ENCODE results near the gene PLVAP. TPM values are rescaled to one million over a fixed set of nuclear protein-coding genes. Genes with fewer than 3 reads are reported as not detected.

PLVAP gene
- total and polyA plus RNA-seq, 9 of the 15 experiments (the other 6 are each of a cell fraction or from before 2014, with no cell fraction given) = 0.09 to 0.84 (median 0.51) TPM; not detected in 4

Other genes with a start within 250 kb of the PLVAP start
Only the 7 nearest of the 19 such genes appear.
- 43.5 and 67.6 TPM in 2 replicates for gene DDA1, start 67.8 kb downstream of the PLVAP start, total RNA-seq (2014; rRNA removed)
- 23.2 and 23.5 TPM in 2 replicates for gene DDA1, start 67.8 kb downstream of the PLVAP start, total RNA-seq (2014; rRNA removed; fragmentation: Illumina TruSeq; extraction: Trizol)
- gene DDA1, start 67.8 kb downstream of the PLVAP start, total RNA-seq (2015; rRNA removed; fragmentation: Illumina TruSeq; extraction: Trizol) = 32.7 and 33.2 TPM in 2 replicates
- 45.1 and 51.4 TPM in 2 replicates for gene DDA1, start 67.8 kb downstream of the PLVAP start, total RNA-seq (2021)
- 33.8 and 43.2 TPM in 2 replicates for gene DDA1, start 67.8 kb downstream of the PLVAP start, polyA plus RNA-seq (2011; rRNA removed)
- gene DDA1, start 67.8 kb downstream of the PLVAP start, polyA plus RNA-seq (2014; fragmentation: Illumina TruSeq; extraction: Trizol) = 72.3 and 80.9 TPM in 2 replicates
- 1 to 10 TPM; 1.4 to 4.3 TPM for gene DDA1, start 67.8 kb downstream of the PLVAP start, polyA plus RNA-seq (2014; fragmentation: Nextera tagmentation; extraction: Ambion mirVana)
- 68.0 and 83.8 TPM in 2 replicates for gene DDA1, start 67.8 kb downstream of the PLVAP start, polyA plus RNA-seq (2014; rRNA removed)
- gene ANO8, start 42.5 kb downstream of the PLVAP start, total RNA-seq (2014; rRNA removed) = 2.5 and 3.5 TPM in 2 replicates
- gene ANO8, start 42.5 kb downstream of the PLVAP start, total RNA-seq (2014; rRNA removed; fragmentation: Illumina TruSeq; extraction: Trizol) = 0.51 and 0.73 TPM in 2 replicates
- 1.6 and 2.4 TPM in 2 replicates for gene ANO8, start 42.5 kb downstream of the PLVAP start, total RNA-seq (2015; rRNA removed; fragmentation: Illumina TruSeq; extraction: Trizol)
- 7.6 and 8.5 TPM in 2 replicates for gene ANO8, start 42.5 kb downstream of the PLVAP start, total RNA-seq (2021)
- gene ANO8, start 42.5 kb downstream of the PLVAP start, polyA plus RNA-seq (2011; rRNA removed) = 2.2 and 5.1 TPM in 2 replicates
- 1.5 and 2.5 TPM in 2 replicates for gene ANO8, start 42.5 kb downstream of the PLVAP start, polyA plus RNA-seq (2014; fragmentation: Illumina TruSeq; extraction: Trizol)
- gene ANO8, start 42.5 kb downstream of the PLVAP start, polyA plus RNA-seq (2014; fragmentation: Nextera tagmentation; extraction: Ambion mirVana) = under 1 TPM in 1 of 2 experiments, not detected in 1; 0.07 TPM
- 7.1 and 7.7 TPM in 2 replicates for gene ANO8, start 42.5 kb downstream of the PLVAP start, polyA plus RNA-seq (2014; rRNA removed)
- 110 and 138 TPM in 2 replicates for gene GTPBP3, start 39.8 kb downstream of the PLVAP start, total RNA-seq (2014; rRNA removed)
- gene GTPBP3, start 39.8 kb downstream of the PLVAP start, total RNA-seq (2014; rRNA removed; fragmentation: Illumina TruSeq; extraction: Trizol) = 9.8 and 13.5 TPM in 2 replicates
- 28.7 and 32.9 TPM in 2 replicates for gene GTPBP3, start 39.8 kb downstream of the PLVAP start, total RNA-seq (2015; rRNA removed; fragmentation: Illumina TruSeq; extraction: Trizol)
- gene GTPBP3, start 39.8 kb downstream of the PLVAP start, total RNA-seq (2021) = 107 and 110 TPM in 2 replicates
- gene GTPBP3, start 39.8 kb downstream of the PLVAP start, polyA plus RNA-seq (2011; rRNA removed) = 22.6 and 38.0 TPM in 2 replicates
- 19.0 and 35.4 TPM in 2 replicates for gene GTPBP3, start 39.8 kb downstream of the PLVAP start, polyA plus RNA-seq (2014; fragmentation: Illumina TruSeq; extraction: Trizol)
- gene GTPBP3, start 39.8 kb downstream of the PLVAP start, polyA plus RNA-seq (2014; fragmentation: Nextera tagmentation; extraction: Ambion mirVana) = 1 to 10 TPM; 4.9 to 5.6 TPM
- 124 and 143 TPM in 2 replicates for gene GTPBP3, start 39.8 kb downstream of the PLVAP start, polyA plus RNA-seq (2014; rRNA removed)
- gene CCDC194, start 16.9 kb upstream of the PLVAP start, total RNA-seq (2014; rRNA removed) = 0.37 and 1.3 TPM in 2 replicates
- 0.18 and 0.22 TPM in 2 replicates for gene CCDC194, start 16.9 kb upstream of the PLVAP start, total RNA-seq (2014; rRNA removed; fragmentation: Illumina TruSeq; extraction: Trizol)
- 0.34 and 0.47 TPM in 2 replicates for gene CCDC194, start 16.9 kb upstream of the PLVAP start, total RNA-seq (2015; rRNA removed; fragmentation: Illumina TruSeq; extraction: Trizol)
- 0.31 and 0.76 TPM in 2 replicates for gene CCDC194, start 16.9 kb upstream of the PLVAP start, total RNA-seq (2021)
- 0.13 and 0.46 TPM in 2 replicates for gene CCDC194, start 16.9 kb upstream of the PLVAP start, polyA plus RNA-seq (2011; rRNA removed)
- gene CCDC194, start 16.9 kb upstream of the PLVAP start, polyA plus RNA-seq (2014; fragmentation: Illumina TruSeq; extraction: Trizol) = 0.35 TPM in 1 of 2 replicates, not detected in the other
- not detected for gene CCDC194, start 16.9 kb upstream of the PLVAP start, polyA plus RNA-seq (2014; fragmentation: Nextera tagmentation; extraction: Ambion mirVana)
- gene CCDC194, start 16.9 kb upstream of the PLVAP start, polyA plus RNA-seq (2014; rRNA removed) = 0.43 and 0.72 TPM in 2 replicates
- 186 and 224 TPM in 2 replicates for gene BST2, start 28.3 kb upstream of the PLVAP start, total RNA-seq (2014; rRNA removed)
- 54.9 and 64.7 TPM in 2 replicates for gene BST2, start 28.3 kb upstream of the PLVAP start, total RNA-seq (2014; rRNA removed; fragmentation: Illumina TruSeq; extraction: Trizol)
- 126 and 129 TPM in 2 replicates for gene BST2, start 28.3 kb upstream of the PLVAP start, total RNA-seq (2015; rRNA removed; fragmentation: Illumina TruSeq; extraction: Trizol)
- gene BST2, start 28.3 kb upstream of the PLVAP start, total RNA-seq (2021) = 158 and 163 TPM in 2 replicates
- 151 and 194 TPM in 2 replicates for gene BST2, start 28.3 kb upstream of the PLVAP start, polyA plus RNA-seq (2011; rRNA removed)
- gene BST2, start 28.3 kb upstream of the PLVAP start, polyA plus RNA-seq (2014; fragmentation: Illumina TruSeq; extraction: Trizol) = 135 and 166 TPM in 2 replicates
- 10 to 100 TPM; 11.2 to 69.8 TPM for gene BST2, start 28.3 kb upstream of the PLVAP start, polyA plus RNA-seq (2014; fragmentation: Nextera tagmentation; extraction: Ambion mirVana)
- 232 and 241 TPM in 2 replicates for gene BST2, start 28.3 kb upstream of the PLVAP start, polyA plus RNA-seq (2014; rRNA removed)
- gene MVB12A, start 42.7 kb upstream of the PLVAP start, total RNA-seq (2014; rRNA removed) = 43.0 and 45.3 TPM in 2 replicates
- 7.1 and 10.0 TPM in 2 replicates for gene MVB12A, start 42.7 kb upstream of the PLVAP start, total RNA-seq (2014; rRNA removed; fragmentation: Illumina TruSeq; extraction: Trizol)
- gene MVB12A, start 42.7 kb upstream of the PLVAP start, total RNA-seq (2015; rRNA removed; fragmentation: Illumina TruSeq; extraction: Trizol) = 21.1 and 22.8 TPM in 2 replicates
- 46.2 and 46.9 TPM in 2 replicates for gene MVB12A, start 42.7 kb upstream of the PLVAP start, total RNA-seq (2021)
- gene MVB12A, start 42.7 kb upstream of the PLVAP start, polyA plus RNA-seq (2011; rRNA removed) = 22.4 and 28.1 TPM in 2 replicates
- gene MVB12A, start 42.7 kb upstream of the PLVAP start, polyA plus RNA-seq (2014; fragmentation: Illumina TruSeq; extraction: Trizol) = 22.5 and 34.3 TPM in 2 replicates
- gene MVB12A, start 42.7 kb upstream of the PLVAP start, polyA plus RNA-seq (2014; fragmentation: Nextera tagmentation; extraction: Ambion mirVana) = 1 to 10 TPM; 1.2 to 1.7 TPM
- 39.7 and 42.5 TPM in 2 replicates for gene MVB12A, start 42.7 kb upstream of the PLVAP start, polyA plus RNA-seq (2014; rRNA removed)
- not detected in 2 replicates for gene TMEM221, start 71.3 kb upstream of the PLVAP start, total RNA-seq (2014; rRNA removed)
- gene TMEM221, start 71.3 kb upstream of the PLVAP start, total RNA-seq (2014; rRNA removed; fragmentation: Illumina TruSeq; extraction: Trizol) = not detected in 2 replicates
- not detected in 2 replicates for gene TMEM221, start 71.3 kb upstream of the PLVAP start, total RNA-seq (2015; rRNA removed; fragmentation: Illumina TruSeq; extraction: Trizol)
- not detected in 2 replicates for gene TMEM221, start 71.3 kb upstream of the PLVAP start, total RNA-seq (2021)
- gene TMEM221, start 71.3 kb upstream of the PLVAP start, polyA plus RNA-seq (2011; rRNA removed) = 0.15 and 0.35 TPM in 2 replicates
- gene TMEM221, start 71.3 kb upstream of the PLVAP start, polyA plus RNA-seq (2014; fragmentation: Illumina TruSeq; extraction: Trizol) = not detected in 2 replicates
- under 1 TPM in 1 of 2 experiments, not detected in 1; 0.06 TPM for gene TMEM221, start 71.3 kb upstream of the PLVAP start, polyA plus RNA-seq (2014; fragmentation: Nextera tagmentation; extraction: Ambion mirVana)
- not detected in 2 replicates for gene TMEM221, start 71.3 kb upstream of the PLVAP start, polyA plus RNA-seq (2014; rRNA removed)

All from K562 (cell line).